Smooth muscle cell (in vitro differentiated cells): Measurements from ENCODE around the gene USP9X. TPM values are rescaled to one million over a fixed set of nuclear protein-coding genes. Genes with fewer than 3 reads are reported as not detected.

Experiments
- DNase-seq: peaks from one replicate; lab custom pipeline; 2025; ENCODE audit not compliant: unreplicated experiment; lab: John Stamatoyannopoulos, UW
- H2AFZ ChIP-seq: fragments of 200-600 bp; sonication (generic); 2 replicates; pipeline ENCODE4 v1.6.0; 2016; ENCODE audit warnings: antibody characterized with exemption, low read depth, mild to moderate bottlenecking
- H3F3A ChIP-seq: fragments of 200-600 bp; sonication (generic); 2 replicates; pipeline ENCODE4 v1.6.0; 2017; ENCODE audit warnings: antibody characterized with exemption, low read depth
- H3K27ac ChIP-seq: fragments of 200-600 bp; sonication (generic); 2 replicates; pipeline ENCODE4 v1.5.1; 2016; ENCODE audit warnings: low read depth, mild to moderate bottlenecking
- H3K27me3 ChIP-seq: fragments of 200-600 bp; sonication (generic); 2 replicates; pipeline ENCODE4 v1.6.1; 2016; ENCODE audit warnings: low read depth, mild to moderate bottlenecking
- H3K36me3 ChIP-seq: fragments of 200-600 bp; sonication (generic); 2 replicates; pipeline ENCODE4 v1.5.1; 2016; ENCODE audit warnings: low read depth
- H3K4me1 ChIP-seq: fragments of 200-600 bp; sonication (generic); 2 replicates; pipeline ENCODE4 v1.5.1; 2016; ENCODE audit warnings: low read depth
- H3K4me2 ChIP-seq: fragments of 200-600 bp; sonication (generic); 2 replicates; pipeline ENCODE4 v1.6.0; 2016; ENCODE audit warnings: mild to moderate bottlenecking
- H3K4me3 ChIP-seq: fragments of 200-600 bp; sonication (generic); 2 replicates; pipeline ENCODE4 v1.5.1; 2016; ENCODE audit warnings: mild to moderate bottlenecking
- H3K79me2 ChIP-seq: fragments of 200-600 bp; sonication (generic); 2 replicates; pipeline ENCODE4 v1.6.0; 2016; ENCODE audit warnings: low read depth, mild to moderate bottlenecking
- H3K9ac ChIP-seq: fragments of 200-600 bp; sonication (generic); 2 replicates; pipeline ENCODE4 v1.6.0; 2016; ENCODE audit warnings: low read depth
- H3K9me3 ChIP-seq: fragments of 200-600 bp; sonication (generic); replicated peaks from 2 replicates; pipeline ENCODE4 v1.5.1; 2016; ENCODE audit warnings: low read depth
- H4K20me1 ChIP-seq: fragments of 200-600 bp; sonication (generic); 2 replicates; pipeline ENCODE4 v1.6.0; 2016; ENCODE audit warnings: low read depth
- WGBS: methylation state at CpG from one replicate; pipeline ENCODE4 v1.1.7; 2016; ENCODE audit warnings: low lambda C conversion rate; 5-methylcytosine and 5-hydroxymethylcytosine counted together
- polyA plus RNA-seq: library from polyadenylated mRNA; unstranded; fragments of >200 nt; fragmentation: Nextera tagmentation; extraction: Ambion mirVana; gene quantifications from 2 replicates; pipeline ENCODE4 v1.2.1, GENCODE V29; 2016
- total RNA-seq: library from RNA; depleted of rRNA; stranded (reverse); fragments of >200 nt; gene quantifications from 2 replicates; pipeline ENCODE4 v1.2.3, GENCODE V29; 2014
- TF ChIP-seq, protein P1 (sequence below): fragments of 200-600 bp; sonication (generic); IDR thresholded peaks from 2 replicates; pipeline ENCODE4 v1.5.1; 2017; ENCODE audit warnings: borderline replicate concordance, mild to moderate bottlenecking, antibody characterized with exemption; ENCODE audit not compliant: insufficient read depth, poor library complexity, severe bottlenecking

USP9X gene
- total and polyA plus RNA-seq, 2 experiments from 2014 or later = 26.0 to 98.0 TPM

GRCh38 chrX:41153448-41153847 is 68.2 kb downstream of the USP9X start:
- TF ChIP-seq, protein P1, sequence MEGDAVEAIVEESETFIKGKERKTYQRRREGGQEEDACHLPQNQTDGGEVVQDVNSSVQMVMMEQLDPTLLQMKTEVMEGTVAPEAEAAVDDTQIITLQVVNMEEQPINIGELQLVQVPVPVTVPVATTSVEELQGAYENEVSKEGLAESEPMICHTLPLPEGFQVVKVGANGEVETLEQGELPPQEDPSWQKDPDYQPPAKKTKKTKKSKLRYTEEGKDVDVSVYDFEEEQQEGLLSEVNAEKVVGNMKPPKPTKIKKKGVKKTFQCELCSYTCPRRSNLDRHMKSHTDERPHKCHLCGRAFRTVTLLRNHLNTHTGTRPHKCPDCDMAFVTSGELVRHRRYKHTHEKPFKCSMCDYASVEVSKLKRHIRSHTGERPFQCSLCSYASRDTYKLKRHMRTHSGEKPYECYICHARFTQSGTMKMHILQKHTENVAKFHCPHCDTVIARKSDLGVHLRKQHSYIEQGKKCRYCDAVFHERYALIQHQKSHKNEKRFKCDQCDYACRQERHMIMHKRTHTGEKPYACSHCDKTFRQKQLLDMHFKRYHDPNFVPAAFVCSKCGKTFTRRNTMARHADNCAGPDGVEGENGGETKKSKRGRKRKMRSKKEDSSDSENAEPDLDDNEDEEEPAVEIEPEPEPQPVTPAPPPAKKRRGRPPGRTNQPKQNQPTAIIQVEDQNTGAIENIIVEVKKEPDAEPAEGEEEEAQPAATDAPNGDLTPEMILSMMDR = no peak
- no peaks in the 10 kb centered on the region for H3K4me1 ChIP-seq
- H3K4me2 ChIP-seq = no peak overlapping the region
- WGBS = 89% methylated on average over 2 of the region's 2 CpGs
- no peak overlapping the region for H3K27ac ChIP-seq
- DNase-seq = no peak
- H3K27me3 ChIP-seq = no peaks in the 10 kb centered on the region
- peaks cover 5% of the 10 kb centered on the region for H3K79me2 ChIP-seq
- H2AFZ ChIP-seq = no peak overlapping the region
- H3K36me3 ChIP-seq = no peaks in the 10 kb centered on the region
- H3K9me3 ChIP-seq = no peaks in the 10 kb centered on the region
- H3K9ac ChIP-seq = no peak overlapping the region
- no peak overlapping the region for H3K4me3 ChIP-seq
- peaks cover 24% of the 10 kb centered on the region for H4K20me1 ChIP-seq
- peaks cover 3% of the 10 kb centered on the region for H3F3A ChIP-seq

DNA sequence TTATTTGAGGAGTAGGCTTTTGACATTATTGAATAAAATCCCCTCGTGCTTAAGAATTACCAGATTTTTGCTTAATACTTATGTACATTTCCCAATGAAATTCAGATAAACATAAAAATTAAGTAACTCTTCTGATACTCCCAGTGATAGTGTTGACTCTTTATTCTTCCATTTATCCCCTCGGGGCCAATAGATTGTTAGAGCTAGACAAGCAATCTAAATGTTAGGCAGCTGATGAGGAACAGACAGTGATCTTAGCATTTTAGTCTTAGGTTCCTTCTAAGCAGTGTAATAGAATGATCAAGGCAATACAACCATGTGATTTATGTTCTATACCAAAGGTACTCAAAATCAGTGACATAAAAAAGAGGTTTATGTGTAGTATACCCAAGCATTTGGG is 68.7 kb downstream of the USP9X start:
- Histone ChIP-seq H3K9me3 (no peaks in the 10 kb centered on the region), H3K4me3 (no peak overlapping the region), H3K4me1 (no peaks in the 10 kb centered on the region), H3K27me3 (no peaks in the 10 kb centered on the region), H3K79me2 (peaks cover 5% of the 10 kb centered on the region), H3K4me2 (no peak overlapping the region), H2AFZ (no peak overlapping the region), H3K27ac (no peak overlapping the region), H3K36me3 (no peaks in the 10 kb centered on the region), H3F3A (peaks cover 3% of the 10 kb centered on the region), H3K9ac (no peak overlapping the region), H4K20me1 (peaks cover 20% of the 10 kb centered on the region)
- no peak for DNase-seq
- TF ChIP-seq, protein P1 = no peak
- WGBS = 83% methylated on average over 2 of the region's 2 CpGs

- no peaks in the 10 kb centered on the region for H3K27me3 ChIP-seq
- no peaks in the 10 kb centered on the region for H3K4me1 ChIP-seq
- no peak overlapping the region for H3K9ac ChIP-seq
- H3K4me2 ChIP-seq = no peak overlapping the region
- 92% methylated on average over 4 of the region's 4 CpGs for WGBS
- H3F3A ChIP-seq = no peaks in the 10 kb centered on the region
- peaks cover 3% of the 10 kb centered on the region for H4K20me1 ChIP-seq
- H3K79me2 ChIP-seq = peaks cover 7% of the 10 kb centered on the region
- peaks cover 4% of the 10 kb centered on the region for H3K36me3 ChIP-seq
- TF ChIP-seq, protein P1 = no peak
- H3K4me3 ChIP-seq = no peak overlapping the region
- no peak overlapping the region for H2AFZ ChIP-seq
- DNase-seq = no peak
- H3K27ac ChIP-seq = no peak overlapping the region
- no peaks in the 10 kb centered on the region for H3K9me3 ChIP-seq
Observed at GRCh38 chrX:41164449-41164848, 79.2 kb downstream of the USP9X start.

- TF ChIP-seq, protein P1 = no peak
Observed at GRCh38 chrX:41167888-41168287, 82.6 kb downstream of the USP9X start.

More at GRCh38 chrX:41167888-41168287, 82.6 kb downstream of the USP9X start:
- H3K27me3 ChIP-seq = no peaks in the 10 kb centered on the region
- no peaks in the 10 kb centered on the region for H3K9me3 ChIP-seq
- H3K79me2 ChIP-seq = peaks cover 3% of the 10 kb centered on the region
- 83% methylated on average over 4 of the region's 4 CpGs for WGBS
- H2AFZ ChIP-seq = no peak overlapping the region
- H3K4me1 ChIP-seq = no peaks in the 10 kb centered on the region
- DNase-seq = no peak
- peaks cover 1% of the 10 kb centered on the region for H3K36me3 ChIP-seq
- H3F3A ChIP-seq = no peaks in the 10 kb centered on the region
- no peak overlapping the region for H3K9ac ChIP-seq
- no peak overlapping the region for H3K4me2 ChIP-seq
- no peak overlapping the region for H3K27ac ChIP-seq
- H4K20me1 ChIP-seq = peaks cover 3% of the 10 kb centered on the region
- H3K4me3 ChIP-seq = no peak overlapping the region
